Liver (tissue), 9 donors: ENCODE results near the gene ACSM6. TPM values are rescaled to one million over a fixed set of nuclear protein-coding genes. Genes with fewer than 3 reads are reported as not detected.
"Not testable (repeated sequence)": the region's sequence is repeated elsewhere in the genome, so short reads cannot be mapped to it uniquely, and the experiment has no call there.

Experiments
- DNase-seq: peaks from one replicate; pipeline ENCODE4 v3.0.0-alpha.2; 2017; ENCODE audit warnings: low spot score
- H3K27ac ChIP-seq, 2 donors: one replicate each; pipeline ENCODE4 v1.7.0; 2013; ENCODE audit warnings: inconsistent platforms in 2 of 2, low read length in 2 of 2, control low read depth in 1 of 2, low read depth in 1 of 2, mild to moderate bottlenecking in 1 of 2
- H3K27me3 ChIP-seq, 4 donors: one replicate each; pipeline versions ENCODE4 v1.6.1 to v1.7.0; 2013; ENCODE audit warnings: low read length in 3 of 4, inconsistent platforms in 1 of 4, mild to moderate bottlenecking in 1 of 4, moderate library complexity in 1 of 4; ENCODE audit not compliant: control insufficient read depth in 4 of 4, insufficient read depth in 4 of 4
- H3K36me3 ChIP-seq, 4 donors: one replicate each; pipeline versions ENCODE4 v1.6.1 to v1.7.0; 2013; ENCODE audit warnings: low read length in 3 of 4, mild to moderate bottlenecking in 3 of 4, low read depth in 1 of 4, moderate library complexity in 1 of 4; ENCODE audit not compliant: control insufficient read depth in 4 of 4, insufficient read depth in 3 of 4
- H3K4me1 ChIP-seq, 4 donors: one replicate each; pipeline versions ENCODE4 v1.6.1 to v1.7.0; 2013; ENCODE audit warnings: low read length in 3 of 4, mild to moderate bottlenecking in 3 of 4, moderate library complexity in 1 of 4; ENCODE audit not compliant: control insufficient read depth in 4 of 4, insufficient read depth in 4 of 4
- H3K4me3 ChIP-seq, 3 donors: one replicate each; pipeline versions ENCODE4 v1.6.1 to v1.7.0; 2013; ENCODE audit warnings: low read length in 3 of 3, control low read depth in 1 of 3, low read depth in 1 of 3, mild to moderate bottlenecking in 1 of 3
- H3K9ac ChIP-seq, 2 donors: one replicate each; pipeline ENCODE4 v1.7.0; 2013; ENCODE audit warnings: low read length in 2 of 2, mild to moderate bottlenecking in 2 of 2, moderate library complexity in 2 of 2, control low read depth in 1 of 2, low read depth in 1 of 2
- H3K9me3 ChIP-seq, 4 donors: one replicate each; pipeline versions ENCODE4 v1.6.1 to v1.7.0; 2013; ENCODE audit warnings: low read length in 3 of 4; ENCODE audit not compliant: control insufficient read depth in 4 of 4
- FOXA1 ChIP-seq: IDR thresholded peaks from 2 replicates; pipeline ENCODE4 v1.6.1; 2016; ENCODE audit warnings: antibody characterized with exemption
- FOXA2 ChIP-seq: IDR thresholded peaks from 2 replicates; pipeline ENCODE4 v1.6.1; 2016; ENCODE audit warnings: antibody characterized with exemption
- NR2F2 ChIP-seq: IDR thresholded peaks from 2 replicates; pipeline ENCODE4 v1.6.1; 2016; ENCODE audit warnings: antibody characterized with exemption
- TAF1 ChIP-seq: conservative IDR thresholded peaks from 2 replicates; pipeline ENCODE4 v1.6.1; 2016; ENCODE audit warnings: antibody characterized with exemption, mild to moderate bottlenecking
- YY1 ChIP-seq: IDR thresholded peaks from 2 replicates; pipeline ENCODE4 v1.6.1; 2016; ENCODE audit warnings: antibody characterized with exemption, mild to moderate bottlenecking
- WGBS: extraction: QIAGEN DNeasy Blood & Tissue Kit; methylation state at CpG from one replicate; pipeline ENCODE4 v1.1.7; 2013; 5-methylcytosine and 5-hydroxymethylcytosine counted together
- polyA plus RNA-seq, 2 donors: library from polyadenylated mRNA; stranded (reverse) in 1 of 2; unstranded in 1 of 2; fragments of 200-250 nt in 1 of 2; fragments of >200 nt in 1 of 2; fragmentation: Nextera tagmentation in 1 of 2; extraction: Ambion mirVana in 1 of 2; gene quantifications; one replicate each; pipeline versions ENCODE4 v1.2.1 to v1.2.3, GENCODE V29; 2013 to 2015
- total RNA-seq, 2 donors: library from RNA; depleted of rRNA; stranded (reverse); fragments of >200 nt; gene quantifications; one replicate each; pipeline ENCODE4 v1.2.3, GENCODE V29; 2014
- TF ChIP-seq, protein P1 (sequence below): IDR thresholded peaks from 2 replicates; pipeline ENCODE4 v1.6.1; 2016; ENCODE audit warnings: antibody characterized with exemption
- TF ChIP-seq, protein P2 (sequence below): IDR thresholded peaks from 2 replicates; pipeline ENCODE4 v1.6.1; 2016; ENCODE audit warnings: antibody characterized with exemption
- TF ChIP-seq, protein P3 (sequence below): fragments of 150-350 bp; IDR thresholded peaks from 2 replicates; pipeline ENCODE4 v1.5.1; 2017; ENCODE audit warnings: improper control_type of control experiment, low read depth, low read length; ENCODE audit not compliant: missing input control
- TF ChIP-seq, protein P4 (sequence below): IDR thresholded peaks from 2 replicates; pipeline ENCODE4 v1.6.1; 2016; ENCODE audit warnings: antibody characterized with exemption
- donor health status: healthy.
- donor health status: healthy.
- donor health status: healthy.
- donor health status: healthy.
- donor health status: healthy.

The ACSM6 gene
- total and polyA plus RNA-seq, 4 donors, result not detected

DNA sequence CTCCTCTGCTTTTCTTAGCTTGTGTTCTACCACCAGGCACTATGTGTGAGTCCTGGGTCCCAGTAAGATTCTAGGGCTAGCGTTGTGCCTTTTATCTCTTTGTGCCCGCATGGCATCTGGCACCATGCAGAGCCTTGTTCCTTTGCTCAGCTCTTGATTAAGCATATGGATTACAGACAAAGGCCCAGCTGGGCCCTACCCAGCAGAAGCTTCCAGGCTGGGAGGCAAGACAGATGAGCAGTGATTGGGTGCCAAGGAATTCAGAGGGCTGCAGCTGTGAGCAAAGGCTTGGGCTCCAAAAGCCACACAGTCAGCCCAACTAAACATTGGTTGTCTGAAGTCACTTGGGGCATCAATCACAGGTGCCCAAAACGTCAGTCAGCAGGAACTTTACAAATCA, 2.0 kb downstream of the ACSM6 start:
- WGBS, result 81% methylated on average over 3 of the region's 3 CpGs
- Histone ChIP-seq H3K27ac (no peak overlapping the region), H3K36me3 (no peaks in the 10 kb centered on the region), H3K4me1 (no peaks in the 10 kb centered on the region), H3K4me3 (no peak overlapping the region), H3K9me3 (no peaks in the 10 kb centered on the region), H3K27me3 (no peaks in the 10 kb centered on the region), H3K9ac (no peak overlapping the region)
- DNase-seq, result no peak
- TF ChIP-seq FOXA2 (no peak), YY1 (no peak), NR2F2 (no peak), FOXA1 (no peak), TAF1 (no peak)
- TF ChIP-seq, protein P1, sequence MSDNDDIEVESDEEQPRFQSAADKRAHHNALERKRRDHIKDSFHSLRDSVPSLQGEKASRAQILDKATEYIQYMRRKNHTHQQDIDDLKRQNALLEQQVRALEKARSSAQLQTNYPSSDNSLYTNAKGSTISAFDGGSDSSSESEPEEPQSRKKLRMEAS, result no peak
- TF ChIP-seq, protein P2, sequence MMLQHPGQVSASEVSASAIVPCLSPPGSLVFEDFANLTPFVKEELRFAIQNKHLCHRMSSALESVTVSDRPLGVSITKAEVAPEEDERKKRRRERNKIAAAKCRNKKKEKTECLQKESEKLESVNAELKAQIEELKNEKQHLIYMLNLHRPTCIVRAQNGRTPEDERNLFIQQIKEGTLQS, result no peak
- TF ChIP-seq, protein P3, sequence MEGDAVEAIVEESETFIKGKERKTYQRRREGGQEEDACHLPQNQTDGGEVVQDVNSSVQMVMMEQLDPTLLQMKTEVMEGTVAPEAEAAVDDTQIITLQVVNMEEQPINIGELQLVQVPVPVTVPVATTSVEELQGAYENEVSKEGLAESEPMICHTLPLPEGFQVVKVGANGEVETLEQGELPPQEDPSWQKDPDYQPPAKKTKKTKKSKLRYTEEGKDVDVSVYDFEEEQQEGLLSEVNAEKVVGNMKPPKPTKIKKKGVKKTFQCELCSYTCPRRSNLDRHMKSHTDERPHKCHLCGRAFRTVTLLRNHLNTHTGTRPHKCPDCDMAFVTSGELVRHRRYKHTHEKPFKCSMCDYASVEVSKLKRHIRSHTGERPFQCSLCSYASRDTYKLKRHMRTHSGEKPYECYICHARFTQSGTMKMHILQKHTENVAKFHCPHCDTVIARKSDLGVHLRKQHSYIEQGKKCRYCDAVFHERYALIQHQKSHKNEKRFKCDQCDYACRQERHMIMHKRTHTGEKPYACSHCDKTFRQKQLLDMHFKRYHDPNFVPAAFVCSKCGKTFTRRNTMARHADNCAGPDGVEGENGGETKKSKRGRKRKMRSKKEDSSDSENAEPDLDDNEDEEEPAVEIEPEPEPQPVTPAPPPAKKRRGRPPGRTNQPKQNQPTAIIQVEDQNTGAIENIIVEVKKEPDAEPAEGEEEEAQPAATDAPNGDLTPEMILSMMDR, result no peak
- TF ChIP-seq, protein P4, sequence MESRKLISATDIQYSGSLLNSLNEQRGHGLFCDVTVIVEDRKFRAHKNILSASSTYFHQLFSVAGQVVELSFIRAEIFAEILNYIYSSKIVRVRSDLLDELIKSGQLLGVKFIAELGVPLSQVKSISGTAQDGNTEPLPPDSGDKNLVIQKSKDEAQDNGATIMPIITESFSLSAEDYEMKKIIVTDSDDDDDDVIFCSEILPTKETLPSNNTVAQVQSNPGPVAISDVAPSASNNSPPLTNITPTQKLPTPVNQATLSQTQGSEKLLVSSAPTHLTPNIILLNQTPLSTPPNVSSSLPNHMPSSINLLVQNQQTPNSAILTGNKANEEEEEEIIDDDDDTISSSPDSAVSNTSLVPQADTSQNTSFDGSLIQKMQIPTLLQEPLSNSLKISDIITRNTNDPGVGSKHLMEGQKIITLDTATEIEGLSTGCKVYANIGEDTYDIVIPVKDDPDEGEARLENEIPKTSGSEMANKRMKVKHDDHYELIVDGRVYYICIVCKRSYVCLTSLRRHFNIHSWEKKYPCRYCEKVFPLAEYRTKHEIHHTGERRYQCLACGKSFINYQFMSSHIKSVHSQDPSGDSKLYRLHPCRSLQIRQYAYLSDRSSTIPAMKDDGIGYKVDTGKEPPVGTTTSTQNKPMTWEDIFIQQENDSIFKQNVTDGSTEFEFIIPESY, result no peak

DNA sequence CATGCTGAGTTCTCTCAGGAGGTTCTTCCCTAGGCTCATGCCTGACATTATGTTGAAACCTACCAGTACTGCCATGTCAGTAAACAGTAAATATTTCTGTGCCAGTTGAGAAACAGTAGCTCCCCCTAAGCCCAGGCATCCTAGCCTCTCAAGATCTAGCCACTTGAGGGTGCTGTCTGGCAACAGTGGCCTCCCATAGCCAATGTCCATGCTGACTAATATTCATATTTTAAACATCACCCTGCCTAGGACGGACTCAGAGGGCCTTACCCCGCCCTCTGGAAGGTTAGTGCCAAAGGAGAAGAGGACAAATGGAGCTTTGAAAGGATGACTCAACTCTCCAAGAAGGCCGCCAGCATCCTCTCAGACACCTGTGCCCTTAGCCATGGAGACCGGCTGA, 7.7 kb downstream of the ACSM6 start:
- H3K36me3 ChIP-seq, result no peaks in the 10 kb centered on the region
- no peaks in the 10 kb centered on the region for H3K27me3 ChIP-seq
- no peak overlapping the region for H3K27ac ChIP-seq
- no peaks in the 10 kb centered on the region for H3K4me1 ChIP-seq
- no peak overlapping the region for H3K4me3 ChIP-seq
- TF ChIP-seq, protein P1, result no peak
- DNase-seq, result no peak
- H3K9ac ChIP-seq, result no peak overlapping the region
- 96% methylated on average over 4 of the region's 4 CpGs for WGBS
- H3K9me3 ChIP-seq, result no peaks in the 10 kb centered on the region

DNA sequence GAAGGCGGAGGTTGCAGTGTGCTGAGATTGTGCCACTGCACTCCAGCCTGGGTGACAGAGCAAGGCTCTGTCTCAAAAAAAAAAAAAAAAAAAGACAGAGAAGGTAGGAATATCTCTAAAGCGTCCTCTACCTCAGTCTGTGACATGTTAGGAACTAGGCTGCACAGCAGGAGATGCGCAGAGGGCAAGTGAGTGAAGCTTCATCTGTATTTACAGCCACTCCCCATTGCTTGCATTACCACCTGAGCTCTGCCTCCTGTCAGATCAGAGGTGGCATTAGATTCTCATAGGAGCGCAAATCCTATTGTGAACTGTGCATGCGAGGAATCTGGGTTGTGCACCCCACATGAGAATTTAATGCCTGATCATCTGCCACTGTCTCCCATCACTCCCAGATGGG, 8.8 kb downstream of the ACSM6 start:
- H3K27ac ChIP-seq, H3K36me3 ChIP-seq, H3K4me1 ChIP-seq, H3K4me3 ChIP-seq, H3K27me3 ChIP-seq, H3K9me3 ChIP-seq, H3K9ac ChIP-seq, DNase-seq: not testable (repeated sequence)
- WGBS, result 87% methylated on average over 5 of the region's 5 CpGs
